Hematopoietic multipotent progenitor cell treated with erythropoietin and hydrocortisone succinate and interleukin-3 and kit ligand, for 6 days (in vitro differentiated cells): Measurements from ENCODE around the gene GAS2L2.
A peak's percentile ranks its signal among the peaks of the same experiment; 100 is the strongest.

Source experiments
- DNase-seq: peaks from one replicate; pipeline ENCODE4 v3.0.0-alpha.2; 2015

The GAS2L2 gene

DNA sequence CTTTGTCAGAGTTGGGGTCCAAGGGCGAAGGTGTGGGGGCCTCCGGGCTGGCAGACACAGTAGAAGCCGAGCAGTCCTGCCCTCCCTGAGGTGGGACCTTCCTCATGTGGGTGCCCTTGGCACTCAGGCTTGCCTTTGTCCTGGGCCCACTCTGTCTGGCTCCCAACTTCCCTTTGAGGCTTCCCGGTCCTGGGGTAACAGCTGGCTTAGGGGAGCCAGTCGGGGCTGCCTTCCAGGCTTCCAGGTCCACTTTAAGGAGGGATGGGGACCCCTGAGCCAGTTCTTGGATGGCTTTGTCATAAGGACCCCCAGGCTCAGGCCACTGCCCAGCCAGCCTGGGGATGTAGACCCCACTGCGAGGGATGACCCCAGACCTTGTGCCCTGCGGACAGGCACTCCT, 7.8 kb downstream of the GAS2L2 start:
- DNase-seq = no peak

DNA sequence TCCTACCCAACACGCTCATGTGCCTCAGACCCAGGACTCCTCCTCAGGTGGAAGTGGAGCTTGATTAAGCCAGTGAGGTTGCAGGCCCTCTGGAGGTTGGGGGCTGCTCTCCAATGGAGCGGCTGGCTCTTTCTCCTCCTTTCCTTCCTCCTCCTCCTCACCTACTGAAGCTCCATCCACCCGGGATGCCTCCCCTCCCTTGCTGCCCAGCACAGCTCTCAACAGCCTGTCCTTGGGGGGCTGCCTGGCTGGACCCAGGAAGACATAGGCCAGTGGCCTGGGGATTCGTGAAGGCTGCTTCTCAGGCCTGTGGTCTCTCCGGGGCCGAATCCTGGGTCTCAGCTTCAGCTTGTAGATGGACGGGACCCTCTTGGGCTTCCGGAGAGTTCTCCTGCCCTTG, 8.2 kb downstream of the GAS2L2 start:
- no peak for DNase-seq

DNA sequence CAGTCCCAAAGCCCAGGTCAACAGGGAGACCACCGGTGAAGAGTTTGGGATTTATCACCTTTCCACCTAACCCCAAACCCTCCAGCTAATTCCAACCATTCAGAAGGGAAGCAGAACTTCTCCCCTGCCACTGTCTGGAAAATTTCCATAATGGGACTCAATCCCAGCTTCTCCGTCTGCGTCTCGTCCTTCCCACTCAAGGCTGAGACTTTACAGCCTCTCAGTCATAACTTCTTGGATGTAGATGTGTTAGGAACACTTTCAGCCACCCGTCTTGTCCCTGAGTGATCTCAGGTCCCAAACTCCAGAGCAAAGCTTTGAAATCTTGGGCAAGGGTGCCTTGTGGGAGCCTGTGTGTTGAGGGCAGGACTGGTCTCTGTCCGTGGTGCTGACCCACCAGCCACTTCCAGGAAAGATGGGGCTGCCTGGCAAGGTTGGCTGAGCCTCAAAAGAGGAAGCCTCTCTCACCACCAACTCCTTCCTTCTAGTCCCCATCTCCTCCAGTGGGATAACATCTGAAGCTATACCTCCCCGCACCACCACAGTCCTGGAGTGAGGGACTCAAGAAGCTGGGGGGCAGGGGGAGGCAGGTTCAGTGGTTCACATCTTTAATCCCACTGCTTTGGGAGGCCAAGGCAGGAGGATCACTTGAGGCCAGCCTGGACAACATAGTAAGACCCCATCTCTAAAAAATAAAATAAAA, 9.3 kb downstream of the GAS2L2 start:
- DNase-seq = peak; percentile 81

DNA sequence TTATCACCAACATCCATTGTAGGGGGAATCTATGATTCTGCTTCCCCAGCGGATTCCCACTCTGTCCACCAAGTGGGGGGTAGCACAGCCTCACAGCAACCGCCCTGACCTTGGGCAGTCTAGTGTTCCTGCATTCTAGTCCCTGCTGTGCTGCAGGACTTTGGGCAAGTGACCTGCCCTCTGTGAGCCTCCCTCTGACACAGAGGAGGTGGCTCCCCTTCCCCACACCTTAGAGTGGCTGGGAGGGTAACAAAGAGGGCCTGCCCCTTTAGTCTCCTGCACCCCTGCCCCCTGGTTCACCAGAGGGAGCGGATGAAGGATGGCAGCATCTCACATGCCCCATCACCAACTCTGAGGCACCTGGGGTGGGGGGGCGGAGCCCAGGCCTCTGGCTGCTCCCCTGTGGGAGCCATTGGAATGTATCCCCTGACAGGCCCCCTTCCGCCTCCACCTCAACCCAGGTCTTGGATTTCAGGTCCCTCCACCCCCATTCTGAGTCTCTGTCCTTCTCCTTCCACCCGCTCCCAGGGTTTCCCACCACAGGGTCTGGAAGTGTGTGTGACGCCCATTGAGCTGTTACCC, 10.1 kb downstream of the GAS2L2 start:
- no peak for DNase-seq

DNA sequence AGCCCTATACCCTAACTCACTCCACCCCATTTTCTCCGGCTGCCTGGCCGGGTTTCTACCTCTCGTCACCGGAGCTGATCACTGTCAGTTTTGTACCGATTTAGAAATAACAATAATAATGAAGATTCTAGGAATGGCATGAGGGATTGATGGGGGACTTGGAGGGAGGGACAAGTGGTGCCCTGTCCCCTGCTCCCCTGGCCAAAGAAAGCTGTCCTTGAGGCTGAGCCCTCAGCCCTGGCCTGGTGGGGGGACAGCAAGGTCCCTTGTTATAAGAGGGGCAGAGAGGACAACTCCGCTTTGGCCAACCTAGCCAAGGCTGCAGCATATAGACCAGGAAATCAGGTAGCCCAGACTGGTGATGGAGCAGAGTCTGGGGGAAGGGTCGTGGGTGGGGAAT, 10.5 kb downstream of the GAS2L2 start:
- DNase-seq = no peak

DNA sequence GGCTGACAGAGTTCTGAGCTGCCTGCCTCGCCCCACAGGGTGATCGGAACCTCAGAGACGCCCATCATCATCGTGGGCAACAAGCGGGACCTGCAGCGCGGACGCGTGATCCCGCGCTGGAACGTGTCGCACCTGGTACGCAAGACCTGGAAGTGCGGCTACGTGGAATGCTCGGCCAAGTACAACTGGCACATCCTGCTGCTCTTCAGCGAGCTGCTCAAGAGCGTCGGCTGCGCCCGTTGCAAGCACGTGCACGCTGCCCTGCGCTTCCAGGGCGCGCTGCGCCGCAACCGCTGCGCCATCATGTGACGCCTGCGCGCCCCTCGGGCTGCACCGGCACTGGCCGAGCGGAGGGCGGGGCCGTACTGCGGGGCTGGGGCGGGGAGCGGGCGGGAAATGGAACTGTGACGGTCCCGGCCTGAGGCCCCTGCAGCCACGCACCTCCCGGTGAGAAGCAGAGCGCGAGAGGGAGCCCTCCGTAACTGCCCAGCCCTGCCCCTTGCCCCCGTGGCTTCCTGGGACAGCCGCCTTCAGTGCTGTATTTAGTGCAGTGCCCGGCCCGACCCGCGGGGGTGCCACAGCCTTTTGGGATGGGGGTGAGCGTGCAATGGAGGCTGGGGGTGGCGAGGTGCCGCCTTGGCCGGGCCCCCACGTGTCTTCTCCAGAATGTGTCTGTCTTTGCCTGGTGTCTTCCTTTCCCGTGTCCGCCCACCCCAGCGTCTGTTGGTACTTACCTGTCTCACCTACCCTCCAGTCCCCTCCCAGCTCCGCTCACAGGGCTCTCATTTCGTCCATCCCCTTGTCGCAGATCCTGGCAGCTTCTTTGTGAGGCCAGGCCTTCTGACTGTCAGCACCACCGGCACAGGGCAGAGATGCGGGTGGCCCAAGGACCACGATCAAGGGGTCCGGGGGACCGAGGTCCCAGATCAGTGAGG, 11.8 kb downstream of the GAS2L2 start:
- peak; percentile 62 for DNase-seq

DNA sequence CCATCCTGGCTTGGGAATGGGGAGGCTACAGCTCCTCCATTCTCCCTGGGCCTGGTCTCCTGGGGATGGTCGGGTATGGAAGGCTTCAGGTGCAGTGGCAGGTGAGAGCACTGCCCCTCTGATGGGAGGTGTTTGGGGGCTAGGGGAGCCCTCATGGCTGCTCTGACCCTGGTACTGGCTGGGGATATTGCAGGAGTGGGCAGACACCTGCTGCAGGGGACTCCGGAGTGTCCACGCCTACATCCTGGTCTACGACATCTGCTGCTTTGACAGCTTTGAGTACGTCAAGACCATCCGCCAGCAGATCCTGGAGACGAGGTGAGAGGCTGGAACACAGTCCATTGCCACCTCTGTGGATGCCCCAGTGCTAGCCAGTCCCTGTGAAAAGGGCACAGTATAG, 12.8 kb downstream of the GAS2L2 start:
- DNase-seq = no peak

DNA sequence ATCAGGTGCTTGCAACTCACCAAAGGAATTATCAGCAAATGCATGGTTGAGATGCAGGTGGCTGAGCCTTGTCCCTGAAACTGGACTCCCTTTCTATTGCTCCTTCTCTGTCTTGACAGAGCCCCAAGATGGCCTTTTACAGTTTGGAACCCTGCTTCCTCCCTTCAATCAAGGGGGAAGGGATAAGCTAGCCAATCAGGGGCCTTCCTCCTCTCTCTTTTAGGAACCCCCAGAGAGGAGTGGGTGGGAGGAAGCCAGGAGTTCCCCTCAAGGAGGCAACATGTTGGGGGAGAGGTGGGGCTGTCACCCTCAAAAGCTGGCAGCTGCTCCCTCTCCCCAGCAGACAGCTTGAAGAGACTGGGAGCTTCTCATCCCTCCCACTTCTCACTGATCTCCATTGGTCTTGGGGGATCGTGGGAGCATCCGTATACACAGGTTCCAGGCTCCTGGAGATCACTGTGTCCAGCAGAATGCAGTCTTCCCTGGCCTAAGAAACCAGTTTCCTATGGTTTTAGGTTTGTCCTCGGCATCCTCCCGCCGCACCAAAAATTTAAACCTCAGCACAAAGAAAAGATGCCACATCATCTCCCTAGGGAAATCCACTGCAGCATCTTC, 14.4 kb downstream of the GAS2L2 start:
- DNase-seq = no peak

DNA sequence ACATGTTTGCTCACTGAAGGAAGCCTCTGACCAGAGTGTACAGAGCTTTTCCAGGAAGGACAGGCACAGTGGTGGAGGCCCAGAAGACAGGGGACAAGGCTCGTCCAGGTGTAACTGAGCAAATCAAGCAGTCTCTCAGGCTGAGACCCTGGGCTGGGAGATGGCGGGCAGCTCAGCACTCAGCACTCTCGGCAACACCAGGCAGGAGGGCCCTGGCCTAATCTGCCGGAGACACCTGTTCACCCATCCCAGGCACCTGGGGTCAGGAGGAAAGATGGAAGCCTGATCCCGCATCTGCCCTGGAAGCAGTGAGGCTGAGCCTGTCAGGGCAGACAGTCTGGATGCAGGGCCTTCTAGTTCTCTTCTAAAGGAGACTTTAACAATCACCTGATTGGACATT, 16.8 kb downstream of the GAS2L2 start:
- DNase-seq = no peak

DNA sequence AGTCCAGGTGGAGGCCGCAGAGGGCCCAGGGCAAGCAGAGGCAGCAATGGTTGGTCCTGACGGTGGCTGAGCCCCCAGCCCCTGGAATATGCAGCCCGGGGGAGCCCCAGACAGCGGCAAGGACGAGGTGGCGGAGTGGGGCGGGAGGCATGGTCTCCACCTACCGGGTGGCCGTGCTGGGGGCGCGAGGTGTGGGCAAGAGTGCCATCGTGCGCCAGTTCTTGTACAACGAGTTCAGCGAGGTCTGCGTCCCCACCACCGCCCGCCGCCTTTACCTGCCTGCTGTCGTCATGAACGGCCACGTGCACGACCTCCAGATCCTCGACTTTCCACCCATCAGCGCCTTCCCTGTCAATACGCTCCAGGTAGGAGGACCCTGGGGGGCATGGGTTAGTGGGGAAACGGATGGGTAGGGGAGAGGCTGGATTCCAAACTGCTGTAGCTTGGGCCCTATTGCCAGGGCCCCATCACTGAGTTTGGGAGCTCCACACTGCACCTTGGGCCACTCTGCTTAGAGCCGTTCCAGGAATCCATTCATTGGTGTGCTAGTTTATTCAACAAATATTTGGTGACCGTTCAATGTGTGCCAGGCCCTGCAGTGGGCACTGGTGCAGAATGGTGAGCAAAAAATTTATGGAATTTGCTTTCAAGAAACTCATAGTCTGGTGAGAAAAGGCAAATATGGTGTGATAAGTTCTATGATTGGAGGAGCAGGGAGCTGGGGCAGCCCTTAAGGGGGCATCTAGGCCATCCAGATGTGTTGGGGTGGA, 17.8 kb downstream of the GAS2L2 start:
- DNase-seq = no peak

DNA sequence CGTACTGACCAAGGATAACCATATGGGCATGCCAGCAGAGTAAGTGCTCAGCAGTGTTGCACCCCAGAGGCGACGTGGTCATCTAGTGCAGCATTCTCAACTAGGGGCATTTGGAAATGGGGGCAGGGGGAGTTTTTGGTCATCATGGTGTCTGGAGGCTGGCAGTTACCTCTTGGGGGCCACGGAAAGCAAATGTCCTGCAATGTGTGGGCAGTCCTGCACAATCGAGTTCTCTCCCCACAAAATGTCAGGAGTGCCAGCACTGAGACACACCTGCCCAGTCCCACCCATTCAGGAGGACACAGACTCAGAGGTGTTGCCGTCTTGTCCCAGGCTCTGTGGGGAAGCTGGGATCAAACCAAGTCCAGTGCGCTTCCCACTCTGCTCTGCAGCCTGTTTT, 18.6 kb downstream of the GAS2L2 start:
- no peak for DNase-seq

DNA sequence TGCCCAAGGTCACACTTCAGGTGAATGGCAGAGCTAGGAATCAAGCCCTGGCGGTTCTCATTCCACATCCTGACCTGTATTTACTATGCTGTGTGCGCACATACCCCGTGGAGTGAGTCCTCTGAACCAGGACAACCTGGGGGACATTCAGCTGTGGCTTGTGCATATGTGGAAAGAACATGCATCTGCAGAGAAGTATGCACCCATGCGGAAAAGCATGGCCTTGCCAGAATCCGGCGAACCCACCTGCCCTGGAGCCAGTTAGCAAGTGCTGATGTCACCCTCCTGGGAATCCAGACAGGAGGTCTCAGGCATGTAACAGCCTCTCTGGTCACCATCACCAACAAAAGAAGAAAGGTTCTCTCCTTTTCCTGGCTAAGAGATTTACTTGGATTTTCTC, 19.7 kb downstream of the GAS2L2 start:
- DNase-seq = no peak

DNA sequence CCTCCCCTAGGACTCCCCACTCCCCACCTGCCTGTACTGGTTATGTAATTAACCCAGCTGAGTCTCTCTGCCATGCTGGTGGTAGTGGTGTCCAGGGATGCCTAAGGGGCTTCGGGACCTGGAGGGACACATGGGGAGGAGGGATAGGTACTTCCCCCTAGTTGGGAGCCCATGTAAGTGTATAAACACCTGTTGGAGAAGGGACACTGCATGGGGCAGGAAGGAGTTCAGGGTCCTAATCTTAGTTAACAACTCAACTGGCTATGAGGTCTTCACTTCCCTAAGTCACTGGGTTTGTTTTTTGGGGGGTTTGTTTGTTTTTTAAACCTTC, 20.3 kb downstream of the GAS2L2 start:
- no peak for DNase-seq

DNA sequence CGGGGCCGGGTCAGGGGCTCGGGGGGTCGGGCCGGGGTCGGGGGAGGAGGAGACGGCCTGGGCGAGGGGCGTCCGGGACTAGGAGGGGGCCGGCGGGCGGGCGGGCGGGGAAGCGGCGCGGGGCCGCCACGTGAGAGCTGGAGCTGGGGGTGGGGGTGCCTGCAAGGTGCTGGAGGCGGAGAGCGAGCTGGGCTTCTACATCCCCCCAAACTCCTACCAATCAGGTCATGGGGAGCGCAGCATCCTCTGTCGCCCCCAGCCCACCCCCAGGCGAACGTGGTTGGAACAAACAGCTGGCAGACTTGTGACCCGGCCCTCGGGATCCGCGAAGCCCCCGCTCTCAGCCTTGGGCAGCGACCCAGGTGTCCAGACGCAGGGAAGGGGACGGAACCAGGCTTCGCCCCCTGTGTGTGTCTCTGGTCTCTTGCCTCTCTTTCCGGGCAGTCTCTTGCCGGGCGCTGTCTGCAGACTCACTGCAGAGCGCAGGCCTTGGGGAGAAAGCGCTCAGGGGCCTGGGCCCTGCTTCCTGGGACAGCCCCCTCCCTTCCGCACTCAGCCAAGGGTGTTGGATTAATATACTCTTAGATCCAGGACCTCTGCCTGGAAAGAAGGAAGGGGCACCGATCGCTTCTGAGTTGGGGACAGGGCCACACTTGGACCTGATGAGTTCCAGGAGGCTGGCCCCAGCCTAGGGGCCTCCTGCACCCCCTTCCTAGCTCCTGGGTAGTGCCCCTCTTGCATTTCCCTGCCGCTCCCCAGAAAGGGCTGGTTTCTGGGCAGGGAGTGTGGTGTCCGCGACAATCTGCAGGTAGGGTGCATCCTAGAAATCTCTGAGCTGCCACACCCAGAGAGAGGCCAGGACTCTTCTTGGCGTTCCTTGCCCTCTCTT, 20.9 kb downstream of the GAS2L2 start:
- DNase-seq = no peak

DNA sequence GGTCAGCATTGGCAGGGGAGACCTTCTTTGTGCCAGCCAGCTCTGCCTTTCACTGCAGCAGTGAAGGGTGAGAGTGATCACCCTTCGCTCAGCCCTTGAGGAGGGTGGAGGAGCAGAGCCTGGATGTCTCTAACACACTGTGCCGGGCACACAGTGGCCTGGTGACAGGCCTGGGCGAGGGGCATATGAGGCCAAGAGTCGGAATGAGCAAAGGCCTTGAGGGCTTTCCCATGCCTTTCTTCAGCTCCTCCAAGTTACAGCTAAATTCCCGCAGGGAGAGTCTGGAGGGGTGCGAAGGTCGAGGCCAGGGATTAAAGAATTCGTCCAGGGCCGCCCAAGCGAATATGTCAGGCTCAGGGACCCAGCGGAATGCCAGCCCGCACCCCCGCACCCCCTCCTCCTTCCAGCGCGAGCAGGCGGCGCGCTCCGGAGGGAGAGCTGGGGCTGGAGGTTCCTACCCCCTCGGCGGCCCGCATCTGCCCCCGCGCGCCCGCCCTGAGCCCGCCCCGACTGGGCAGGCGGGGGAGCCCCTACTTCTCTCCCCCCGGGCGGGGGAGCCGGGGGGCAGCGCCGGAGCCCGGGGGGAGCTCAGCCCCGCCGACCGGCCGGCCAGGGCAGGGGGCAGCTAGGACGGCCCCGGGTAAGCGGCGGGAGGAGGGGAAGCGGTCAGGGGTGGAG, 21.7 kb downstream of the GAS2L2 start, which contains the start of gene RASL10B:
RASL10B (plus strand) TSS at position 401 of the 678 bp plus-strand sequence. CDS start 3,546 bp downstream, outside the sequence.
- DNase-seq = peak; percentile 65

DNA sequence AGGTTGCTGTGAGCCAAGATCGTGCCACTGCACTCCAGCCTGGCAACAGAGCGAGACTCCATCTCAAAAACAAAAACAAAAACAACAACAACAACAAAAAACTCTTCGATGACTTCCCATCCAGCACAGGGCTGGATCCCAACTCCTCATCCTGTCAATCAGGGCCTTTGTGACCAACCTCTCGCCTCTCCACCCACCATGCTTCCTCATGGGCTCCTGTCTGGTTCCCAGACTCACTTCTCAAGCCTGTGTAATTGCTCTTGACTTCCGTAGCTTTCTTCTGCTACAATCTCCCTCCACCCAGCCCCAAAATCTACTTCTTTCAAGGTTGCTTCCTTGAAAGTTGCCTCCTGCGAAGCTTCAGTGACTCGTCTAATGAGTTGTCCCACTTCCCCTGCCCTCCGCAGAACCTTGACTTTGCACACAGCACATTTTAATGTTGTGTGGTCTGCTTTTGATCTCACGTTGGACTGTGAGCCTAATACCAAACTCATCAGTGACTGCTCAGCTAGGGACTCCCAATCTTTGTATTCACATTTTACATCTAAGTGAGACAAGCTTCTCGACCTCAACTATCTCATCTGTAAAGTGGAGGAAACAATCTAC, 22.5 kb downstream of the GAS2L2 start:
- DNase-seq = no peak

DNA sequence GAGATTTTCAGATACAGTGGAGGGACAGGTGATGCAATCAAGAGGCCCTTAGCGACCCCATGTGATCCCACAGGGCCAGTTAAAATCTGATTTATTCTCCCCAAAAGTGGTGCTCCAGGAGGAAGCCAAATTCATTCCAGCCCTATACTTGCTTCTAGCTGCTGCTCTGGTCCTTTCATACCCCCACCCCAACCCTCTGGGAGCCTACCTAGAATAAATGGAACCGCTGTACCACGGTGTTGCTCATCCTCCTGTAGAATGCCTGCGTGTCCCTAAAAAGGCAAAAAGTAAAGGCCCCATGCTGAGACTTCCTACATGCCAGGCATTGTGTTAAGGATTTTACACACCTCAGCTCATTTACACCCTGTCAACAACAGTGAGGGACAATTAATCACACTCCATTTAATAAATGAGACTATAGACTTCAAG, 23.6 kb downstream of the GAS2L2 start:
- no peak for DNase-seq

DNA sequence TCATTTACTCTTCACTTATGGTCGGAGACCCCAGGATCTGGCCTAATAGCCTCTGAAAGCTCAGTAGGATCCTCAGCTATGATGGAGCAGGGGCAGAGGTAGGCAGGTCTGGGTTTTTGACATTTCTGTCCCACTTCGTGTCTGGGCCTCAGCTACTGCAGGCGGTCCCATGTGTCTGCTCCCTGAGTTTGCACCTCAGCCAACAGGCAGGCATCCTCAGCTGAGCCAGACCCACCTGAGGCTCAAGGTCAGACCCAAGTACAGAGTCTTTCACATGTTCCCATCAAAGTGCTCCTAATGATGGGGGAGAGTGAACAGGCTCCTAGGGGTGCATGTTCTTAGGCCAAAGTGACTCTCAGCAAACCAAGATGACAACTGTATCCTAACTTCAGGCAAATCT, 24.5 kb downstream of the GAS2L2 start:
- no peak for DNase-seq

DNA sequence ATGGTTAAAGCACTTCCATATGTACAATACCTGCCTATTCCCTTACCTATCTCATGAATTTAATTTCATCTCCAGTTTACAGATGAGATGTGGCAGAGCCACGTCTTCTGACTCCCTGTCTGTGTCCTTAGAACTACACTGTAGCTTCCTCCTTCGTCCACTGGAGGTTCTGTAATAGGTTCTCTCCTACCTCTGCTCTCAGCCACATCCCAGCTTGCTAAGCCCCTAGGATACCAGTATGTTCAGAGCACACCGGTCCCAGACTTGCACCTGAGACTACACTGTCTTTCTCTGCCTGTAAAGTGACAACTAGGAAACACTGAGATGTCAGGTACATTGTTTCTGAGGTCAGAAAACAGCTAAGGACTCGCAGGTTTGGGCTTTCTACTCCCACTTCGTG, 25.4 kb downstream of the GAS2L2 start:
- no peak for DNase-seq

DNA sequence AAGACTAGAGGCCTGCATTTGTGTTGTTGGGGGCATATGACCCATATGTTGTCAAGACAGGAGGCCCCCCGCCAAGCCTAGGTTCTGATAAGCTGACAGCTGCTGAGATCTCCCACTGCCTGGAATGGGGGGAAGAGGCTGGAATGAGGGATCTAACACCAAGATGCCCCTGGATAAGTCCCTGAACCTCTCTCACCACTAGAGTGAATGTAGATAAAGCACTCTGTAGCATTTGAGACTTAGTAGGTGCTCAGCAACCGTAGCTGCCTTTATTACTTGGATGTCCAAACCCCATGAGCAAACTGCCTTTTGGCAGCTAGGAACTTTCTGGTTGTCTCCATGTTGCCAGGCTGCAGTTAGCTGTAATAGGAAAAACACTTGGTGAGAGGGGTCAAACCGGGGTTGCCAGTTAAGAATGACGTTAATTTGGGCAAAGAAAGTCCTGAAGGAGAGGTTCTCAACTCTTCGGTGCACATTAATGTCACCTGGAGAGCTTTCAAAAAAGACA, 26.0 kb downstream of the GAS2L2 start:
- DNase-seq = no peak
